HepG2 (cell line): Measurements from ENCODE around the gene PARVB. TPM values are rescaled to one million over a fixed set of nuclear protein-coding genes. Genes with fewer than 3 reads are reported as not detected.

Experiments
- ATAC-seq: fragments of 200-7000 bp; cut with Tn5 transposase; 3 replicates; pipeline ENCODE4 v1.9.1; 2020; ENCODE audit warnings: mild to moderate bottlenecking, moderate library complexity
- BruUV-seq: library from RNA; stranded (reverse); fragments of 400-500 nt; replicated peaks from 2 replicates; lab custom pipeline; 2021; lab: Mats Ljungman, UMichigan
- CTCF ChIA-PET: fragments of 300-600 bp; formaldehyde crosslinking; extraction: SDS; loops from one replicate; lab custom pipeline; 2021; ENCODE audit warnings: low total read pairs, inconsistent platforms, low intra/inter-chr PET ratio; lab: Yijun Ruan, JAX
- POLR2A ChIA-PET: fragments of 350-600 bp; sonication (Branson Sonifier 250); formaldehyde crosslinking; loops from one replicate; lab custom pipeline; 2020; ENCODE audit warnings: antibody characterized with exemption, inconsistent platforms; lab: Yijun Ruan, JAX
- DNase-seq: peaks from one replicate; pipeline ENCODE4 v3.0.0-alpha.2; 2015; ENCODE audit warnings: low spot score
- FAIRE-seq: peaks from 3 replicates; lab custom pipeline; 2011; peaks lifted over from hg19 to GRCh38; lab: Jason Lieb, UNC
- H2AFZ ChIP-seq: one replicate; pipeline ENCODE4 v1.6.1; 2011; ENCODE audit warnings: low read length, inconsistent platforms
- H3K27ac ChIP-seq: fragments of 300-600 bp; 3 replicates; pipeline ENCODE4 v1.8.0; 2011; ENCODE audit warnings: mixed run types, mild to moderate bottlenecking, mixed read lengths, low read length, inconsistent platforms; ENCODE audit not compliant: insufficient read depth; ENCODE audit errors: extremely low read length
- H3K27me3 ChIP-seq, 2 experiments: fragments of 200-600 bp in 1 of 2; 2 replicates in 1 of 2; 3 replicates in 1 of 2; pipeline versions ENCODE4 v1.6.0 to v1.8.0; 2011; ENCODE audit warnings: low read length in 2 of 2, mild to moderate bottlenecking in 2 of 2, moderate library complexity in 2 of 2, inconsistent platforms in 1 of 2; ENCODE audit not compliant: insufficient read depth in 2 of 2, control insufficient read depth in 1 of 2
- H3K36me3 ChIP-seq, 2 experiments: fragments of 200-600 bp in 1 of 2; replicated peaks in 1 of 2; 2 replicates in 1 of 2; 3 replicates in 1 of 2; pipeline versions ENCODE4 v1.5.1 to v1.8.0; 2011; ENCODE audit warnings: low read length in 2 of 2, inconsistent platforms in 1 of 2; ENCODE audit not compliant: insufficient read depth in 2 of 2, control insufficient read depth in 1 of 2
- H3K4me1 ChIP-seq: 2 replicates; pipeline ENCODE4 v1.5.1; 2012; ENCODE audit warnings: low read length, inconsistent platforms; ENCODE audit not compliant: insufficient read depth
- H3K4me2 ChIP-seq: 2 replicates; pipeline ENCODE4 v1.6.0; 2011; ENCODE audit warnings: low read depth, low read length, inconsistent platforms
- H3K4me3 ChIP-seq, 3 experiments: fragments of 200-600 bp in 1 of 3; sonication (generic), shearing (Covaris generic) in 1 of 3; replicated peaks in 1 of 3; 2 replicates each; pipeline ENCODE4 v1.5.1; 2011 to 2016; ENCODE audit warnings: low read length in 3 of 3, inconsistent platforms in 2 of 3, low read depth in 2 of 3, mild to moderate bottlenecking in 2 of 3, control low read depth in 1 of 3, mixed read lengths in 1 of 3; ENCODE audit not compliant: insufficient read depth in 1 of 3
- H3K79me2 ChIP-seq: one replicate; pipeline ENCODE4 v1.6.1; 2011; ENCODE audit warnings: low read length, inconsistent platforms; ENCODE audit not compliant: insufficient read depth
- H3K9ac ChIP-seq: 2 replicates; pipeline ENCODE4 v1.6.0; 2011; ENCODE audit warnings: mild to moderate bottlenecking, low read depth, low read length, inconsistent platforms; ENCODE audit not compliant: insufficient read depth
- H3K9me3 ChIP-seq: 2 replicates; pipeline ENCODE4 v1.5.1; 2012; ENCODE audit warnings: mild to moderate bottlenecking, low read length
- H4K20me1 ChIP-seq: 2 replicates; pipeline ENCODE4 v1.6.0; 2011; ENCODE audit warnings: inconsistent platforms, mild to moderate bottlenecking, low read length, moderate library complexity; ENCODE audit not compliant: insufficient read depth
- DNMT1 ChIP-seq: sonication (generic); formaldehyde crosslinking; IDR thresholded peaks from 2 replicates; pipeline ENCODE4 v1.5.1; 2020; ENCODE audit warnings: mild to moderate bottlenecking, missing genetic modification reagents
- FOXO1 ChIP-seq: sonication (generic); formaldehyde crosslinking; IDR thresholded peaks from 2 replicates; pipeline ENCODE4 v1.4.0; 2020; ENCODE audit warnings: missing genetic modification reagents
- KIAA2018 ChIP-seq: sonication (generic); formaldehyde crosslinking; IDR thresholded peaks from 2 replicates; pipeline ENCODE4 v1.5.0; 2020; ENCODE audit warnings: mild to moderate bottlenecking, missing genetic modification reagents, borderline replicate concordance
- KLF6 ChIP-seq: IDR thresholded peaks from 2 replicates; pipeline ENCODE4 v1.8.0; 2016; ENCODE audit warnings: missing biosample characterization, missing genetic modification reagents
- POLR2AphosphoS5 ChIP-seq: IDR thresholded peaks from 2 replicates; pipeline ENCODE4 v1.6.1; 2012; ENCODE audit warnings: low read depth, low read length
- RFX3 ChIP-seq: IDR thresholded peaks from 2 replicates; pipeline ENCODE4 v1.6.1; 2016; ENCODE audit warnings: missing biosample characterization, missing genetic modification reagents
- RFXAP ChIP-seq: sonication (generic); formaldehyde crosslinking; IDR thresholded peaks from 2 replicates; pipeline ENCODE4 v1.4.0; 2020; ENCODE audit warnings: missing genetic modification reagents, borderline replicate concordance
- SMARCC2 ChIP-seq: fragments of 450-650 bp; IDR thresholded peaks from 2 replicates; pipeline ENCODE4 v1.6.1; 2017; ENCODE audit warnings: antibody characterized with exemption, mild to moderate bottlenecking
- ZBTB42 ChIP-seq: sonication (generic); formaldehyde crosslinking; IDR thresholded peaks from 2 replicates; pipeline ENCODE4 v1.5.0; 2020; ENCODE audit warnings: mild to moderate bottlenecking, missing genetic modification reagents
- ZFP36 ChIP-seq: fragments of 150-350 bp; IDR thresholded peaks from 2 replicates; pipeline ENCODE4 v1.6.1; 2018; ENCODE audit warnings: borderline replicate concordance, low read length, low read depth; ENCODE audit not compliant: partially characterized antibody
- ZFY ChIP-seq: sonication (generic); formaldehyde crosslinking; IDR thresholded peaks from 2 replicates; pipeline ENCODE4 v1.4.0; 2020; ENCODE audit warnings: missing genetic modification reagents
- ZNF652 ChIP-seq: IDR thresholded peaks from 2 replicates; pipeline ENCODE4 v1.6.1; 2016; ENCODE audit warnings: low read depth, borderline replicate concordance
- WGBS: methylation state at CpG from one replicate; pipeline ENCODE4 v1.1.6; 2017; ENCODE audit warnings: low lambda C conversion rate; 5-methylcytosine and 5-hydroxymethylcytosine counted together
- in situ Hi-C: cut with HindIII; loops from 2 replicates; pipeline ENCODE4 v1.10.0; 2017; ENCODE audit warnings: low pct_unique_long_range_greater_than_20kb; ENCODE audit not compliant: extremely low pct_ligation_motif_present
- intact Hi-C: fragments of 100-400 bp; cut with micrococcal nuclease; formaldehyde crosslinking; loops from one replicate; pipeline ENCODE4 v1.10.0; 2022; ENCODE audit not compliant: unreplicated experiment
- polyA plus RNA-seq, 8 experiments: library from polyadenylated mRNA; depleted of rRNA in 3 of 8; stranded (reverse) in 7 of 8; unstranded in 1 of 8; fragments of >200 nt; fragmentation: Illumina TruSeq in 4 of 8; extraction: Trizol in 4 of 8; gene quantifications; 2 replicates each; pipeline versions ENCODE4 v1.2.1 to v1.2.3, GENCODE V29; 2011 to 2016; ENCODE audit warnings: low read depth in 4 of 8, missing spikeins in 1 of 8, mixed read lengths in 1 of 8; ENCODE audit not compliant: insufficient read depth in 1 of 8
- total RNA-seq, 5 experiments: library from RNA; depleted of rRNA; stranded (reverse); fragments of >200 nt; fragmentation: Illumina TruSeq; extraction: Trizol; gene quantifications; 2 replicates each; pipeline ENCODE4 v1.2.3, GENCODE V29; 2016; ENCODE audit warnings: low read depth in 1 of 5
- TF ChIP-seq, protein P1 (sequence below): sonication (generic); formaldehyde crosslinking; IDR thresholded peaks from 2 replicates; pipeline ENCODE4 v1.5.0; 2020; ENCODE audit warnings: missing genetic modification reagents

Gene PARVB
- total and polyA plus RNA-seq, 2 of the 13 experiments (the other 11 are each of a cell fraction or from before 2014, with no cell fraction given) = 0.11 to 0.15 TPM

DNA sequence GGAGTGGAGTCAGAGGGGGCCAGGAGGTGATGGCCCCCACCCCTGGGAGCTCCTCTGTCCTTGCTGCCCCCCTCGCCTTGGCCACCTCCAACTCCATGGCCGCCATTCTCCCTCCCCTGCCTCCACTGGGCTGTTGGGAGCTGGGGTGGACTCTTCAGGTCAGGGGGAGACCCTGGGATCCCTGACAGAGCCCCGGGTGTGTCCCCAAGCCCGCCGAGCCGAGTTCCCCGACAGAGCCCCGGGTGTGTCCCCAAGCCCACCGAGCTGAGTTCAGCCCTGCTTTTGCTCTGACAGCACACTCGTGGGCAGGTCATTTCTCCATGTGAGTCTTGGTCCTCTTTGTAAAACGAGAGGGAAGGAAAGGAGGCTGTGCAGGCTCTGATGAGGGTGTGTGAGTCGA, 143.4 kb downstream of the PARVB start:
- H3K9me3 ChIP-seq = no peaks in the 10 kb centered on the region
- no peaks in the 10 kb centered on the region for H3K36me3 ChIP-seq
- TF ChIP-seq ZBTB42 (no peak), ZFP36 (no peak), POLR2AphosphoS5 (no peak), RFXAP (no peak), ZNF652 (no peak), KLF6 (no peak), DNMT1 (no peak), ZFY (CRISPR knock-in tag) (no peak)
- TF ChIP-seq, protein P1, sequence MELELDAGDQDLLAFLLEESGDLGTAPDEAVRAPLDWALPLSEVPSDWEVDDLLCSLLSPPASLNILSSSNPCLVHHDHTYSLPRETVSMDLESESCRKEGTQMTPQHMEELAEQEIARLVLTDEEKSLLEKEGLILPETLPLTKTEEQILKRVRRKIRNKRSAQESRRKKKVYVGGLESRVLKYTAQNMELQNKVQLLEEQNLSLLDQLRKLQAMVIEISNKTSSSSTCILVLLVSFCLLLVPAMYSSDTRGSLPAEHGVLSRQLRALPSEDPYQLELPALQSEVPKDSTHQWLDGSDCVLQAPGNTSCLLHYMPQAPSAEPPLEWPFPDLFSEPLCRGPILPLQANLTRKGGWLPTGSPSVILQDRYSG (CRISPR knock-in tag) = no peak
- no peak overlapping the region for H2AFZ ChIP-seq
- H3K79me2 ChIP-seq = no peaks in the 10 kb centered on the region
- ChIA-PET CTCF (no interaction called here), POLR2A (no interaction called here)
- H3K27me3 ChIP-seq = peaks cover 0 to 10% of the 10 kb centered on the region in 2 experiments; a peak in 1 of 5 replicates
- FAIRE-seq (no peak), ATAC-seq (no peak), DNase-seq (no peak)
- H3K4me3 ChIP-seq = no peak overlapping the region
- H3K4me1 ChIP-seq = no peaks in the 10 kb centered on the region
- 5% methylated on average over 10 of the region's 12 CpGs for WGBS
- H3K27ac ChIP-seq = no peak overlapping the region
- in situ Hi-C loops = no loop called here
- intact Hi-C loops = no loop called here
- H3K9ac ChIP-seq = no peak overlapping the region
- H3K4me2 ChIP-seq = no peak overlapping the region
- no peaks in the 10 kb centered on the region for H4K20me1 ChIP-seq
- no TSS peak for BruUV-seq

DNA sequence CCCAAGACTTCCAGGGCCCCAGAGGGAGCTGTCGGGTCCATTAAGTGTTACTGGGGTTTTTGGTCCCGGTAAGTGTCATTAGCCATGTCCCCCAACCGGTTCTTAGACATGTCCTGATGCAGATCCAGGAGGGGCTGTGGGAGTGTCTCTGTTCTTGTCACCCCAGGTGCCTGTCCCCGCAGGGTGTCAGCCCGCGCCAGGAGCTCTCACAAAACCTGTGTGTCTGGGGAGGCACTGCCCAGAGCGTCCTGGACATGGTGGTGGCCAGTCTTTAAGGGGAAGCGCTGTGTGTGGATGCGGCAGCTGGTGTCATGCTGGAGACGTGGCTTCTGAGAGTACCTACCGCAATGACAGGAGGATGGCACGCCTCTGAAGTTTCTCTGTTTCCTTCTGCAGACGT, 144.1 kb downstream of the PARVB start:
- Histone ChIP-seq H3K4me3 (no peak overlapping the region), H3K27me3 (peaks cover 0 to 14% of the 10 kb centered on the region in 2 experiments; a peak in 1 of 5 replicates), H4K20me1 (no peaks in the 10 kb centered on the region), H3K4me1 (no peaks in the 10 kb centered on the region), H3K27ac (no peak overlapping the region), H3K4me2 (no peak overlapping the region), H3K9ac (no peak overlapping the region), H3K36me3 (no peaks in the 10 kb centered on the region), H3K79me2 (no peaks in the 10 kb centered on the region), H3K9me3 (no peaks in the 10 kb centered on the region), H2AFZ (no peak overlapping the region)
- no TSS peak for BruUV-seq
- intact Hi-C loops (no loop called here), in situ Hi-C loops (no loop called here)
- WGBS = 49% methylated on average over 6 of the region's 13 CpGs
- POLR2A ChIA-PET = no interaction called here
- CTCF ChIA-PET = no interaction called here
- ATAC-seq (no peak), FAIRE-seq (no peak), DNase-seq (no peak)
- TF ChIP-seq RFX3 (CRISPR knock-in tag) (no peak), KIAA2018 (no peak), SMARCC2 (no peak), FOXO1 (CRISPR knock-in tag) (no peak)
